ENCODE data around the gene EP300.

EP300 gene

DNA sequence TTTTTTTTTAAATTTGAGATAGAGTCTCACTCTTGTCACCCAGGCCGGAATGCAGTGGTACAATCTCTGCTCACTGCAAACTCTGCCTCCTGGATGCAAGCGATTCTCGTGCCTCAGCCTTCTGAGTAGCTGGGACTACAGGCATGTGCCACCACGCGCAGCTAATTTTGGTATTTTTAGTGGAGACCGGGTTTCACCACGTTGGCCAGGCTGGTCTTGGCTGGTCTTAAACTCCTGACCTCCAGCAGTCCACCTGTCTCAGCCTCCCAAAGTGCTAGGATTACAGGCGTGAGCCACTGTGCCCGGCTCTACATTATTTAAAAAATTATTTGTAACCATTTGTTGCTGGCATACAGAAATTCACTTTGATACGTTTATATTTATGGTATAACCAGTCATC, 18.6 kb downstream of the EP300 start:
- TF ChIP-seq, protein P1, sequence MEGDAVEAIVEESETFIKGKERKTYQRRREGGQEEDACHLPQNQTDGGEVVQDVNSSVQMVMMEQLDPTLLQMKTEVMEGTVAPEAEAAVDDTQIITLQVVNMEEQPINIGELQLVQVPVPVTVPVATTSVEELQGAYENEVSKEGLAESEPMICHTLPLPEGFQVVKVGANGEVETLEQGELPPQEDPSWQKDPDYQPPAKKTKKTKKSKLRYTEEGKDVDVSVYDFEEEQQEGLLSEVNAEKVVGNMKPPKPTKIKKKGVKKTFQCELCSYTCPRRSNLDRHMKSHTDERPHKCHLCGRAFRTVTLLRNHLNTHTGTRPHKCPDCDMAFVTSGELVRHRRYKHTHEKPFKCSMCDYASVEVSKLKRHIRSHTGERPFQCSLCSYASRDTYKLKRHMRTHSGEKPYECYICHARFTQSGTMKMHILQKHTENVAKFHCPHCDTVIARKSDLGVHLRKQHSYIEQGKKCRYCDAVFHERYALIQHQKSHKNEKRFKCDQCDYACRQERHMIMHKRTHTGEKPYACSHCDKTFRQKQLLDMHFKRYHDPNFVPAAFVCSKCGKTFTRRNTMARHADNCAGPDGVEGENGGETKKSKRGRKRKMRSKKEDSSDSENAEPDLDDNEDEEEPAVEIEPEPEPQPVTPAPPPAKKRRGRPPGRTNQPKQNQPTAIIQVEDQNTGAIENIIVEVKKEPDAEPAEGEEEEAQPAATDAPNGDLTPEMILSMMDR (IDR thresholded peaks at IDR 0.05; ENCODE audit: low read depth, low read length): no peak
- no peak overlapping the region for H3K4me3 ChIP-seq (ENCODE audit: low read depth, low read length)

DNA sequence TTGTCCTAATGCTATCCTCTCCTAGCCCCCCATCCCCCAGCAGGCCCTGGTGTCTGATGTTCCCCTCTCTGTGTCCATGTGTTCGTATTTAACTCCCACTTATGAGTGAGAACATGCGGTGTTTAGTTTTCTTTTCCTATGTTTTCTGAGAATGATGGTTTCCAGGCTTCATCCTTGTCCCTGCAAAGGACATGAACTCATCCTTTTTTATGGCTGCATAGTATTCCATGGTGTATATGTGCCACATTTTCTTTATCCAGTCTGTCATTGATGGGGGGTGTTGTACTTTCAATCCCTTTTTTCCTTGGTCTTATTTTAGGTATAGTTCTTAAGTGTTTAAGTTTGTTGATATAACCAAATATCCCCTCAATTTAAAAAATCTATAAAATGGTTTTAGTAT, 23.9 kb downstream of the EP300 start:
- TF ChIP-seq, protein P1 (IDR thresholded peaks at IDR 0.05; ENCODE audit: low read depth, low read length): no peak

DNA sequence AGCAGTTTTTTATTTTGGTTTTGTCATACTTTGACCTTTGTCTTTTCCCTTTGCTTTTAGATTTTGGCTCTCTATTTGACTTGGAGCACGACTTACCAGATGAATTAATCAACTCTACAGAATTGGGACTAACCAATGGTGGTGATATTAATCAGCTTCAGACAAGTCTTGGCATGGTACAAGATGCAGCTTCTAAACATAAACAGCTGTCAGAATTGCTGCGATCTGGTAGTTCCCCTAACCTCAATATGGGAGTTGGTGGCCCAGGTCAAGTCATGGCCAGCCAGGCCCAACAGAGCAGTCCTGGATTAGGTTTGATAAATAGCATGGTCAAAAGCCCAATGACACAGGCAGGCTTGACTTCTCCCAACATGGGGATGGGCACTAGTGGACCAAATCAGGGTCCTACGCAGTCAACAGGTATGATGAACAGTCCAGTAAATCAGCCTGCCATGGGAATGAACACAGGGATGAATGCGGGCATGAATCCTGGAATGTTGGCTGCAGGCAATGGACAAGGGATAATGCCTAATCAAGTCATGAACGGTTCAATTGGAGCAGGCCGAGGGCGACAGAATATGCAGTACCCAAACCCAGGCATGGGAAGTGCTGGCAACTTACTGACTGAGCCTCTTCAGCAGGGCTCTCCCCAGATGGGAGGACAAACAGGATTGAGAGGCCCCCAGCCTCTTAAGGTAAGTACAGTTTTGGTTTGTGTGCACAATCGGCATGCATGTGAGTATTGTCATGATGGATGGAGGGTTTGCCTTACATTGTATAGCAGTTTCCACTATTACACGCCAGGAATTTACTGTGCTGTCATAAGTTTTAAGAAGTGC, 25.0 kb downstream of the EP300 start:
- no peak overlapping the region for H3K4me3 ChIP-seq (ENCODE audit: low read depth, low read length)
- TF ChIP-seq, protein P1 (IDR thresholded peaks at IDR 0.05; ENCODE audit: low read depth, low read length): no peak

More for the DNA sequence above, 23.9 kb downstream of the EP300 start:
- H3K4me3 ChIP-seq (ENCODE audit: low read depth, low read length): no peak overlapping the region

DNA sequence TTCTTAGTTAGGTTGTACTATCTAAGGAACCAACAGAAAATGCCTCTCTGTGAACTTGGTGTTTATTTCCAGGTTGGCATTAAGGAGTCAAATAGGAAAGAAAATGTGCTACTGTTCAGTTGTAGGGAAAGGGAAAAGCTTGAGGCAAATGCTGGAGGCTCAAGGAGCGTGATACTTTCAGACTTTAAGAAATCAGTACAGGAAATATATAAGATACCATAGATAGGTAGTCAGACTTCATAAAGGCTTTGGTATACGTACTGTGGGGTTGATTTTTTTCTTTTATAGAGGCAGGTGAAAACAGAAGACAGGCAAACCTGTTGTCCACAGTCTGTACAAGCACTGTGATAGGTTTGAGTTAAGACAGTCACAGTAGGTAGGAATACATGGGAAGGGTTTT, 30.8 kb downstream of the EP300 start:
- no peak overlapping the region for H3K4me3 ChIP-seq (ENCODE audit: low read depth, low read length)
- TF ChIP-seq, protein P1 (IDR thresholded peaks at IDR 0.05; ENCODE audit: low read depth, low read length): no peak

DNA sequence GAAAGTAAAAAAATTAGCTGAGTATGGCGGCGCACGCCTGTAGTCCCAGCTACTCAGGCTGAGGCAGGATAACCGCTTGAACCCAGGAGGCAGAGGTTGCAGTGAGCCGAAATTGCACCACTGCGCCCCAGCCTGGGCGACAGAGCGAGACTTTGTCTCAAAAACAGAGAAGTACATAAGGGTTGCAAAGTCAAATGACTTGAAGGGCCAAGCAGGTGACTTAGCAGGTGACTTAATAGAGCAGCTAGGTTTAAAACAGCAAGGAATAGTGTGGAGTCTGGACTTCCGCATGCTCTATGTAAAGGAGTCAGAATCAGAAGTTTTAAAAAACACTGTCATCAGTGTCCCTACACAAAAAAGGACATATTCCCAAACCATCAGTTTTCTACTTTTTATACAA, 31.7 kb downstream of the EP300 start:
- TF ChIP-seq, protein P1 (IDR thresholded peaks at IDR 0.05; ENCODE audit: low read depth, low read length): no peak
- no peak overlapping the region for H3K4me3 ChIP-seq (ENCODE audit: low read depth, low read length)

DNA sequence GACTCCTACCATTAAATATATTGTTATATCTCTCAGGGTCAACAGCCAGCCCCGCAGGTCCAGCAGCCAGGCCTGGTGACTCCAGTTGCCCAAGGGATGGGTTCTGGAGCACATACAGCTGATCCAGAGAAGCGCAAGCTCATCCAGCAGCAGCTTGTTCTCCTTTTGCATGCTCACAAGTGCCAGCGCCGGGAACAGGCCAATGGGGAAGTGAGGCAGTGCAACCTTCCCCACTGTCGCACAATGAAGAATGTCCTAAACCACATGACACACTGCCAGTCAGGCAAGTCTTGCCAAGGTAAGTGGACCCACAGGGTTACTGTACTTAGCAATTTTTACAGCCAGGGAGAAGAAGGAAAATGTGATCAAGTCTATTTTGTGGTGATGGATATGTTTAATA, 35.1 kb downstream of the EP300 start:
- TF ChIP-seq, protein P1 (IDR thresholded peaks at IDR 0.05; ENCODE audit: low read depth, low read length): no peak

DNA sequence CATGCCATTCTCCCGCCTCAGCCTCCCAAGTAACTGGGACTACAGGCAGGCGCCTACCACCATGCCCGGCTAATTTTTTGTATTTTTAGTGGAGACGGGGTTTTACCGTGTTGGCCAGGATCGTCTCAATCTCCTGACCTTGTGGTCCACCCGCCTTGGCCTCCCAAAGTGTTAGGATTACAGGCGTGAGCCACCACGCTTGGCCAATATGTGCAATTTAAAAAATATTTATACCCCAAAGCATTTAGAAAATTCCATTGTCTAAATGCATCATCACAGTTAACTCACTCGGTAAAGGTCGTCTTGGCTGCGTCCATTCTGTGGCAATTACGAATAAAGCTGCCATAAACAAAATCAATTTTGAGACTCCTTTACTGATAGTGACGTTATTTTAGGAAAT, 36.2 kb downstream of the EP300 start:
- TF ChIP-seq, protein P1 (IDR thresholded peaks at IDR 0.05; ENCODE audit: low read depth, low read length): no peak

More for the DNA sequence above, 35.1 kb downstream of the EP300 start:
- no peak overlapping the region for H3K4me3 ChIP-seq (ENCODE audit: low read depth, low read length)

More for the DNA sequence above, 36.2 kb downstream of the EP300 start:
- no peak overlapping the region for H3K4me3 ChIP-seq (ENCODE audit: low read depth, low read length)

All from WI38 (cell line).